ENCODE results near the gene NACC2.

Gene NACC2

DNA sequence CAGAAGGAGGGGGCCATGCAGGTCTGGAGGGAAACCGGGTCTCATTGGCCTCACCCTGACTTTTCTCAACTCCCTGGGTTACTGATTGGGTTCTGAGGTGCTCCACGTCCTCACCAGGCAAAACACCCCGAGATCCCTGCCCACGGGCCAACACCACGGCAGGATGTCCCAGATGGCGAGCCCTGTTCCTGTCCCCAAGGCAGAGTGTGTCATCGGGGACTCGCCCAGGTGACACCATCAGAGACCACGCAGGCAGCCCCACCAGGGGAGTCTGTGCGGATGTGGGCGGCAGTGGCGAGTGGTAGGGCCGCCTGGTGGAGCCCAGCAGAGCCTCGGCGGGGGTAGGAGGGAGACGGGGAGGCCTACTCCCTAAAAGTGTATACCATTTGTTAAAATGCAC is 74.9 kb downstream of the NACC2 start:
- DNase-seq = no peak

DNA sequence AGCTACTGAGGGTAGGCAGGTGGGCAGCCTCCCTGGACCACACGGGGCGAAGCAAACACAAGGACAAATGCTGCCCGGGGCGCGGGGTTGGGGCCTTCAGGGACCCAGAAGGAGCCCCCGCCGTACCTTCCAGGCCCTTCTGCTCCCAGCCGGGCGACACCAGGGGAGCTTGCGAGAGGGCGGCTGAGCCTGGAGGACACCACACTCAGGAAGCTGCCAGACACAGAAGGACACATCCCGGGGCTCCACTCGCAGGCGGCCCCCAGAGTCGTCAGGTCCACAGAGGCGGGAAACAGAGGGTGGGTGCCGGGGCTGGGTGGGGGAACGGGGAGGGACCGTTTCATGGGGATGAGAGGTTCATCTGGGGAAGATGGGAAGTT is 75.4 kb downstream of the NACC2 start:
- no peak for DNase-seq

DNA sequence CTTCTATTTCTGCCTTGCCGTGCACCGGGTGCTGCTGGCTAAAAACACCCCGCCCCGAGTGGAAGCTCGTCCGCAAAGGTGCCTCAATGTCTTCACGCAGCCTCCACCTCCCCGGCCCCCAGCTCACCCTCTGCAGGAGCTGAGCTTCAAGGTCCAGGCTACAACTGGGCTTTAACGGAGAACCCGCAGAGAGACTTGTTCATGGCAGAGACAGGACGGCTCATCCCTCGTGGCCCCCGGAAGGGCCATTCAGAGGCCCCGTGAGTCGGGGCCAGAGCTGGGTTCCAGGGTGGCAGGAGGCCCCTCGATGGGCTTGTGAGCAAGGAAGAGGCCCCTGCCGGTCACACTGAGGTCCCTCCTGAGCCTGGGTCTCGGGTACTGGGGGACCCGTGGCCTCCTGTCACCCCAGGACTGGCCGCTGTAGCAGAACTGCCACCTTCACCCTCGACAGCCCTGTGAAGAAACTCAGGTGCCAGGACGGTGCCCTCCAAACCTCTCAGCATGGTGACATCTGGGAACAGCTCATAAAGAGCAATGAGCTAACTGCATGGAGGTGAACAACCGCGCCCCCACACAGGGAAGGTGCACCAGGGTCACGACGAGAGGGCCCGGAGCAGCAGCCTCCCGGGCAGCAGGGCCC is 75.9 kb downstream of the NACC2 start:
- DNase-seq = no peak

DNA sequence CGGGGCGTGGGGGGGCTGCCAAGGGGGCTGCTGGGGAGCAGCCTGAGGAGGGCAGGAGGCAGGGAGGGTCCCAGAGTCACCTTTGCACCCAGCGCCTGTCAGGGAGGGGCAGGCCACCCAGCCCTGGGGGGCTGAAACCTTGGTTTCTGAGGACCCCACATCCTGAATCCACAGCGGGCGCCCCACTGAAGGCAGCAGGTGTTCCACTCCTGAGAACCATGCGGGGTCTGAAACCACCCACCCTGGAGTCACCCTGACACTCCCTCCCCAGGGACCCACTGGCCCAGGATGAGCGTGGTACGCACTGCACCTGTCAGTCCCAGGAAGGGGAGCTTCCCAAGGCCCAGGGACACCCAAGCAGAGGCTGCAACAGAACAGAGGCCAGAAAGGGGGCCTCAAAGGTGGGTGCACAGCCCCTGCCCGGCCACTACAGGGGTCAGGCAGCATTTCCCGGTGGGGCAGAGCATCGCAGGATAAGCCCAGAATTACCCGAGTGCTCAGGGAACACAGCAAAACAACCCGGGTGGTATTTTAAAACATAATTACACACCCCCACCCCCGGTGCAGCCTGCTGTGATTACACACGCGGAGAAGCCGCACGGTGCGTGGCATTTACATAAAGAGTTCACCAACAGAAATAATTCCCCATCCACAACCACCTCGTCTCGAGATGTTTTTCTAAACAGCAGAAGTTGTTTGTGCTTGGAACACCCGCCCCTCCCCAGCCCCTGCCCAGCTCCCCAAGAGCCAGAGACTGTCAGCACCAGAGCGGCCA is 76.6 kb downstream of the NACC2 start:
- no peak for DNase-seq

DNA sequence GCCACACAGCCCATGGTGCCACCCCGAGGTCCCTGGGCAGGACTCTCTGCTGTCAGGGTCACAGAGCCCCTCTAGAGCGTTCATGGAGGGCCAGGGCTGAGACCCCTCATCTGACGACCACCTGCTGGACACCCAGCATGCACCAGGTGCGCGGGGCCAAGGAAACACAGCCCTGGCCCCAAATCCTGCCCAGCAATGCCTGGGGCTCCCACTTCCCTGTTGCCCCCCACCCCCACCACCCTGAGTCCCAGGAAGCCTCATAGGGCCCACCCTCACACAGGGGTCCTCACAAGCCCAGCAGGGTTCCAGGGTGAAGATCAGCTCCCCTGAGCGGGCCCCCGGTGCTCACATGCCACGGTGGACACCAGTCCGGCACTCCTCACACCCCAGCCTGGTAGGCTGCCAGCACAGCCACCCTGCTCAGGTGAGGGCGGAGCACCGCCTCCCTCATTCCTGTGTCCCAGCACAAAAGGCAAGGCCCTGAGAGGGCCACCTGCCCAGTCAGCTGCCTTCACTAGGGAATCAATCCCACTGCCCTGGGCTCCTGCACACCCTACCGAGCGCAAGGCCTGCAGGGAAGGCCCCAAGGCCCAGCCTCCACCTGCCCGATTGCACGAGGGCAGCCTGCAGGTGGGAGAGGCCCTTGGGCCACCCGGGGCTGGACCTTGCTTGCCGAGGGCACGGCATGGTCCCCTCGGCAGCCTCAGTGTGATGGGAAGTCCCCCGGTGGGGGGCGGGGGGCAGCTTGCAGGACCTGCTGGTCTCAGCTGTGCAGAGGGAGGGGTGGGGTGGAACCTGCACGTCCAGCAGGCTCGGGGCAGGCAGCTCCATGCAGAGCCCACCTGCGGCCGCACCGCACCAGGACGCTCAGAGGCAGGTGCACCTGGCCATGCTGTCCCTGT is 77.5 kb downstream of the NACC2 start:
- no peak for DNase-seq

DNA sequence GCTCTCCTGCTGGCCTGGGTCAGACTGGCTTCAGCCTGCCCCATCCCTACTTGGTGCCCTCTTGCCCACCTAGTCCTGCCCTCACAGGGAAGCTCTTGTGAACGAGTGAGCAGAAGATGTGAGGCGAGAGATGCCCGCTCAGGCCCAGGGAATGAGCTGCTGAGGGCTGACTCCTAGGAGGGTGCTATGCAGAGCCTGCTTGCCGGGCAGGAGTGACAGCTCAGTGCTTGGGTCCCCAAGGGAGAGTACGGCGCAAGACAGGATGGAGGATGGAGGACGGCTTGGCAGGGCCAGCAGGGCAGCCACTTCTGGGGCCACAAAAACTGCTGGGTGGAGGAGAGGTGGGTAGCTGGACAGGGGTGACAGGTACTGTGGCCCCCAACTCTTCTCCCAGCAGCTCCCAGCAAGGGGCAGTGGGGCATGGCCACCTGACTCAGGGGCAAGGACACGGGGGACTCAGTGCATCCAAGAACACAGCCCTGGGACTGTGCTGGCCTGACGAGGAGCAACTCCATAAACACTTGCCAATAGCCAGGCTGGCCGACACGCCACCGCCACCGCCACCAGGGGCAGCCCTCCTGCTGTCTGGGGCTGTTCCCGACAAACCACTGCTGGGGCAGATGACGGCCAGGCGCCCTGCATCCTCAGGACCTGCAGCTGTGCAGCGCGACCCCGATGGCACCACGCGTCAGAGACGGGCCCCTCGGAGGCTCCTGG is 78.4 kb downstream of the NACC2 start:
- no peak for DNase-seq

DNA sequence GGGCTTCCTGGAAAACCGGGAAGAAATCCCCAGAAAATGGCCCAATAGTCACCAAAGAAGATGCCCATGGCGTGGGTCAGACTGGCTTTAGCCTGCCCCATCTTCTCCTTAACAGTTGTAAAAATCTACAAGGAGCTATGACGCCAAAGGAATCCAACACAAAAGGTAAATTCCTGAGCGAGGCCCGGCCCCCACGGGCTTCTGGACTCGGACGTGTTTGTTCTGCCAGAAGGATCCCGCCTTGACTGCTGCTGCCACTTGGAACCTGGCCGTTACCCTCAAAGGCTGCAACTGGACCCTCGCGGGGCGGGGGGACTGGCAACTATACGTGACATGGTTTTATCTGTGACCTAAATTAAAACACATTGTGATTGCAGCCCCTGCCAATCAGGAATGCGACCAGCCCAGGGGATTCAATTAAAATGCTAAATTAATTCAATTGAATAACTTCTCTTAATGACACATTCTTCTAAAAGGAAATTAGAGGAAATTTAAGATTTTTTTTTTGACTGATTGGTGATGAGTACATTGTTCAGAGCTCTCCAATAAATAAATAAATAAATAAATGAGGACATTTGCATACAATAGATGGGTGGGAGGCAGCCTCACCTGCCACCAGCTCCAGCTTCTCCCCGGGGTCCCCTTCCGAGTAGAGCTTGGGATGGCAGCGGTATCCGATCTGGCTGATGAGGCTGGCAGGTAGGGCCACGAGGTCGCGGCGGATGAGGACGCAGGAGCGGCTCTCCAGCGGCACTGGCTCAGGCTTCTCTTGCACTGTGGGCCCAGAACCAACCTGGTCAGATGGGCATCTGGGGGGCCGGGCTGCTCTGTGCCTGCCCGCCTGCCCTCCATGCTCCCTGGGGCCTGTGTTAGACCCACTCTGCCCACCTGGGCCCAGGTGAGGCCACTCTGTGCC is 79.2 kb downstream of the NACC2 start:
- no peak for DNase-seq

DNA sequence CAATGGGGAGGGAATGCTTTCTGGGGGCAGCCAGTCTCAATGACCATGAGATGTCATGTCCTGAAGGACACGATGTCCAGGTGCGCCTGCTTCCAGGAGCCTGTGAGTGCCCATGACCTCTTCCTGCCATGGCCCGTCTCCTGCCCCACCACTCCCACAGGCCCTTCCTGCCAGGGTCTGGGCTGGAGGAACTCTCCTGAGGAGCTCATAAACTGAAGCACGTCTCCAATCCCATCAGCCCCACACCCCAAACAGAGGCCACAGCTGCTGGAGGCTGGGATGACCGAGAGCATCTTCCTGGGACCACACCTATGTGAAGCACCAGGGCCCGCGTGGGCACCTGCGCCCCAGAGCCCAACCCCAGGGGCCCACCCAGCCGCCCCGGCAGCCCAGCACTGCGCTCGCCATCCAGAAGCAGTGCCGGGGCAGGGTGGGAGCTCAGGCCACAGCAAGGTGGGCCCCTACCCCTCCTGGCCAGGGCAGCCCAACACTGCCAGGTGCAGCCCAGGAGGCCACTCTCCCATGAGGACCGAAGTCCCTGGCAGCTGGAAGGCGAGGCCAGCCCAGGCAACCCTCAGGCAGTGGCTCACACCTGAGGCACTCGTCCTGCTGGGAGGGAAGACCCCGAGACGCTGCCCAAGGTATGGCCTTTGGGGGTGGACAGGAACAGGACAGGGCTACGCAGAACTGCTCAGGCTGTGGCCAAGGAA is 80.0 kb downstream of the NACC2 start:
- no peak for DNase-seq

DNA sequence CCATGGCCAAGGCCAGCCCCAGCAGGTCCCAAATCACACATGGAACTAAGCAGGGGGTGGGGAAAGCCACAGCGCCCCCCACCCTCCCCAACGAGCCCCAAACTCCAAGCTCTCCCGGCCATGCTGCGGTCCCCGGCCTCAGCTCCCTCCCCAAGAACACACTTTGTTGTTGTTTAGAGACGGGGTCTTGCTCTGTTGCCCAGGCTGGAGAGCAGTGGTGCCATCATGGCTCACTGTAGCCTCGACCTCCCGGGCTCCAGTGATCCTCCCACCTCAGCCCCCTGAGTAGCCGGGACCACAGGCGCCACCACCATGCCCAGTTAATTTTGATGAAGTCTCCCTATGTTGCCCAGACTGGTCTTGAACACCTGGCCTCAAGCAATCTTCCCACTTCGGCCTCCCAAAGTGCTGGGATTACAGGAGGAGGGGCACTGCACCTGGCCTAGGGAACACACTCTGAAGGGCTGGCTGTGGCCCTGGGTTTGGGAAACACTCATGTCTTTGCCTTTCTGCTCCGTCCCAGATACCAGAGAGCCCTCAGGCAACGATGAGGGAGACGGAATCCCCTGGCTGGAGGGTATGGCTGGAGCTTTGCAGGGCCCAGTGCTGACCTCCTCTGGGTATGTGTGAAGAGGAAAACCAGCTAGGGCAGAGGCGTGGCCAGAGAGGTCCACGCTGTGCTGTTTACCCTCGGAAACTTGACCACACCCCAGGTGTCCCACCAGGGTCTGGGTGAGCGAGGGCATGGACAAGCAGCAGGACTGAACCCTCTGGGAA is 80.8 kb downstream of the NACC2 start:
- no peak for DNase-seq

DNA sequence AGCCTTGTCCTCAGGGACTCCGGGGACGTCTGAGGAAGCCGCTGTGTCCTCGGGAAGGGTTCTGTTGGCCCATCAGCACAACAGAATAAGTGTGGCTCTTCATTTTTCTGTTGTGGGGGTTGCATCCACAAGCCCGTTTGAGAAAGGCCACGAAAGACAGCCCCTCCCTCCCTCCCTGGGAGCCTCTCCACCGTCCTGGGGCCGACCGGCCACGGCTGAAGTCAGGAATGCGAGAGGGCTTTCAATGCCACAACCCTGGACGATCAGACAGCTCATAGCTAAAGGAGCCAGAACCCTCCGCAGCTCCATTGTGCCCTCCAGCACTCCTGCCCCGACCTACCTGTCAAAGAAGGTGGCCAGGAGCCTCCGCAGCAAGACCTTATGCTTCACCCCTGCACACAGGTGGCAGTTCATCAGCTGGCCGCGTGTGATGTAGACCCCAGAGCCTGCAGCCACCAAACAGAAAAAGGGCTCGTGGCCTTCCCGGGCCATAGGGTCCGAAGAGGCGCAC is 81.5 kb downstream of the NACC2 start:
- DNase-seq = no peak

DNA sequence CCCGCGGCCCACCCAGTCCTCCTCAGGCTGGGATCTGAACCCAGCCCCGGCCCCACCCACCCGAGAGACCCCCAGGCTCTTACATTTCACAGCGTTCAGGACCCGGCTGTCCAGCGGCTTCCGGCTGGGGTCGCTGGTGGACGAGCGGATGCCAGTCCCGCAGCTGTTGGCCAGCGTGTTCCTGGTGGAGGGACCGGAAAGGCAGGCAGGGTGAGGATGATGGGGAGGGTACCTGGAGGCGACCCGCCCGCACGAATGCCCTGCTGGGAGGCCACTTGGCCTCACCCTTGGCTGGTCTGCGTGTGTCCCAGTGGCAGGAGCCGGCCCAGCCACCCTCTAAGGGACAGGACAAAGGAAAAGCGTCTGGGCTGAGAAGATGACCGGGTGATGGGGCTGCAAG is 82.0 kb downstream of the NACC2 start:
- DNase-seq = no peak

DNA sequence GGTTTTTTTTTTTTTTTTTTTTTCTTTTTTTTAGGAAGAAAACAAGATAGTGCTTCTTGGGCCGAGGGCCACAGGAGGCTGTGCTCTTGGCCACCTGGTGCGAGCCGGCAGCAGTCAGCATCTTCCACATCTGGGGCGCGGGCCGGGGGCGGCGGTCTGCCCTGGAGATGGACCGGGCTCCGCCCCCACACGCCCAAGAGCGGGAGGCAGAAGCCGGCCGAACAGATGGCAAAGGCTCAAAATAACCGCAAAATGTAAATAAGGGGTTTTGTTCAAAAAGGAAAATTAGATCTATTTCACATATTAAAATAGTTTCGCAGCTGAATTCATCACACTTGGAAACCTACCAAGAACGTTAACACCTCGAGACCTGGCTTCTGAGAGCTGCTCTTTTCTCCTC is 82.4 kb downstream of the NACC2 start:
- no peak for DNase-seq

DNA sequence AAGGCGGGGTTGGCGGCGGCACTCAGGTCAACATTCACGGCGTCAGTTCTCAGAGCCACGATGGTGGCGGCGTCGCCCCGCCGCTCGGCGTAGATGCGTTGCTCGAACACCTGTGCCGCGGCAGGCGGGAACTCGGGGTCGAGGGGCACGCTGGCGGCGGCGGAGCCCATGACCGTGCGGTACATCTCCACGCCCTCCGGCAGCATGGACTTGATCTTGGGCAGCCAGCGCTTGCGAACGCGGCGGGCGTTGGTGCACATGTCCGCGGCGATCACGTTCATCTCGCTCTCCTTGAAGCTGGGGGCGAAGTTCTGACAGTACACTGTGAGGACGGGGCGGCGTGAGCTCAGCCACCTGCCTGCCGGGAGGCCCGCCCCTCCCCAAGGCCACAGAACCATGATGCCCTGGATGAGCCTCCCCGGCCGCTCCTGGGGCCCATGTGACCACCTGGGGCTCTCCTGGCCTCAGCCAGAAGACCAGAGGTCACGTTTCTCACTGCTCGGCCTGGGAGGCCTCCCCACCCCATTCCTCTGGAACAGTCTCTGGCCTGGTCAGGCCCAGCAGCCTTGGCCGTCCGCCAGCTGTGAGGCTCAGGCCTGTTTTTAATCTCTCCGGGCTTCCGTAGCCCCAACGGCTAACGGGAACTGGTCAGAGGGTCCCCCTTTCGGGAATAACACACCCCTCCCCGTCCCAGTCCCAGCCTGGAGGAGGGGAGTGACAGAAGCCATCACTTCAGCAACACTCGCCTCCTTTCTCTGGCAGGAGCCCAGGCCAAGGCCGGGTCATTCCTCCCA is 83.2 kb downstream of the NACC2 start:
- DNase-seq = no peak

DNA sequence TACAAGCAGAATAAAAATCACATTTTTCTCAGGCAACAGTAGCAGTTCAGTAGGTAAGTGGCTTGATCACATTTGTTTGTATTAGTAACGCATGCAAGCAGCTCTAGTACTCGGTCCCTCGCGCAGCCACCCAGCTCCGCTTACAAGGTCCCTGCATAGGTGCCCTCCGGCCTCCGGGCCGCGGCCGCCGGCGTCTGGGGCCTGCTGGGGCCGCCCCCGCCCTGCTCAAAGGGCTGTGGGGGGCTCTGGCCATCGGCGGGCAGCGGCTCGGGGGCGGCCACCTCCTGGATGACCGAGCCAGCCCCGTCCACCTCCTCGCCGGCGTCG is 83.8 kb downstream of the NACC2 start:
- DNase-seq = no peak

DNA sequence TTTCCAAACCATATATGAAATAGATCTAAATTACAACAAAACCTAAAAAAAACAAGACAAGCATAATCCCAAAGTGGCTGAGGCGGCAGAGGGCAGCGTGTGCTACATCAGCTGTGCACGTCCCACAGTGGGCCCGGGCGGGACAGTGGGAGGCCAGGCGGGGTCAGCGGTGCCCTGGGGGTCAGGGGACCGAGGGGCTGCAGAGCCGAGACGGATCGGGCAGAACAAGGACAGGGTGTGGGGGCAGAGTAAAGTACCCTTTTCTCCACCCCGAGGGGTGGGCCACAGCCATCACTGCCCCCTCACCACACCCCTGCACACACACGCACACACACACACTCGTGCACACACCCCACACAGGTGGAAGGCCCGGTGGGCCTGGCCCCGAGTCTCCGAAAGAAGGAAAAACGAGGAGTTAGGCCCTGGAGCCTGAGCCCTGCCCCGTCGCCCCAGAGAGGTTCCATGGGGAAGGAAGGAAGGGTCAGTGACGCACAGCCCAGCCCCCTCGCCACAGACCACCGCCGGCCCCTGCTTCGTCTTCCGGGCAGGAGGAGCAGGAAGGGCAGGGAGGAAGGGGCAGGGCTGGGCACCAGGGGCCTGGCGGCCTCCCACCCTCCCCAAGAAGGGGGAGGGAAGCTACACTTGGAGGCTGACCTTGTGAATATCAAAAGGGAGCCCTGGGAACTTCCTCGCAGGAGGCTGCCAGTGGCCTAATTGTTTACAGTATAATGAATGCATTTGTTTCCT is 84.3 kb downstream of the NACC2 start:
- no peak for DNase-seq

DNA sequence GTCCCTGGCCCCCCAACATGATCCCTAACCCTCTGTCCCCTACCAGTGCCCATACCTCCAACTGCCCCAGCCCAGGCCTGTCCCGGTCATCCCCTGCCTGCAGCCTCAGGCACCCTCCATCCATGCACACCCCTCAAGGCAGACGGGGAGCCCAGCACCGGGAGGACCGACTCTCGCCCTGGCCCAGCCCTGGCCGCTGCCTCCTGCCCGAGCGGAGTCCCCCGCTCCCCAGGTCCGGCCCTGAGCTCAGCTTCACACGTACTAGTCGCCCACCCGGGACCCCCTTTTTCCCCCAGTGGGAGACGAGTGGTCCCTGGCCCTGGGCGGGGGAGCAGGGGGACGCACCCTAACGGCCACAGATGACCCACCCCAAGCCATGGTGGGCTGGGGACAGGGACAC is 84.9 kb downstream of the NACC2 start:
- DNase-seq = no peak

DNA sequence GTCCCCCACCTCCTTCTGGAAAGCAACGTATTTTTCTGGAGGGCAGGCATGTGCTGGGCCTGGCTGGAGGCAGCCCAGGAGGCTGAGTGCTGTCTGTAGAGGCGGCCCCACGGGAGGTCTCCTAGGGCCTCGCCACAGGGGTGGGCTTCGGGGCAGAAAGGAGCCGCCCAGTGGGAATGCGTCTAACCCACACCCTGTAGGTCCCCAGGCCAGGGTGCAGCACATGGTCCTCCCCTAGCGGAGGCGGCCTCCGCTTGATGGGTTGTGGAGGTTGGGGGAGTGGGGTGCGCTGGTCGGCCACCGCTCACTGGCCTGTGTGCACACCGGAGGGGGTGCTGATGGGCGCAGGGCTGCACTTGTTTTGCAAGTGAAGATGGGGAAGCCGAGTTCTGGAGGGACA is 85.6 kb downstream of the NACC2 start:
- DNase-seq = no peak

DNA sequence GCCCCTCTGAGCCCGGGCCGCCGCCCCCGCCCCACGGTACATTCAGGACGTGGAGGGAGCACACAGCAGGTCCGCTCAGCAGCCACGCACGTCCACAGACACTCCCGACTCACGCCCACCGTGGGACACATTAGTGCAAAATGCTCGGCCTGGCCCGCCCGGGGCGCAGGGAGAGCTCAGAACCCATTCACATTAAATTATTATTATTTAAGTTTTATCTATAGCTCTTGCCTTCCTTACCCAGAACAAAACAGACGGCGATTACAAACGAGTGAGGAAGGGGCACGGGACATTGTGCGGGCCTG is 86.4 kb downstream of the NACC2 start:
- DNase-seq = no peak

All from NCI-H2029 treated with DMSO at 0.1 percent for 48 hours (cell line).